Mucosa of rectum (tissue), 2 donors: ENCODE data around the gene DTWD1.
"Not testable (repeated sequence)": the region's sequence is repeated elsewhere in the genome, so short reads cannot be mapped to it uniquely, and the experiment has no call there.

Source experiments
- H3K27ac ChIP-seq, 2 donors: one replicate each; pipeline ENCODE4 v1.7.0; 2013; ENCODE audit warnings: inconsistent platforms in 2 of 2, low read depth in 2 of 2, low read length in 2 of 2
- H3K27me3 ChIP-seq, 2 donors: one replicate each; pipeline ENCODE4 v1.7.0; 2013; ENCODE audit warnings: low read length in 2 of 2; ENCODE audit not compliant: control insufficient read depth in 2 of 2, insufficient read depth in 2 of 2
- H3K36me3 ChIP-seq, 2 donors: one replicate each; pipeline ENCODE4 v1.7.0; 2013; ENCODE audit warnings: low read length in 2 of 2; ENCODE audit not compliant: control insufficient read depth in 2 of 2, insufficient read depth in 2 of 2
- H3K4me1 ChIP-seq, 2 donors: one replicate each; pipeline ENCODE4 v1.7.0; 2013; ENCODE audit warnings: low read length in 2 of 2, mild to moderate bottlenecking in 1 of 2; ENCODE audit not compliant: control insufficient read depth in 2 of 2, insufficient read depth in 2 of 2
- H3K4me3 ChIP-seq, 2 donors: one replicate each; pipeline ENCODE4 v1.7.0; 2013; ENCODE audit warnings: low read length in 2 of 2
- H3K9ac ChIP-seq, 2 donors: one replicate each; pipeline ENCODE4 v1.7.0; 2013; ENCODE audit warnings: low read length in 2 of 2, low read depth in 1 of 2, mild to moderate bottlenecking in 1 of 2
- H3K9me3 ChIP-seq, 2 donors: one replicate each; pipeline ENCODE4 v1.7.0; 2013; ENCODE audit warnings: low read length in 2 of 2; ENCODE audit not compliant: control insufficient read depth in 2 of 2
- donor health status: healthy.
- donor health status: Normal muscosa, but diverticular disease.

DTWD1 gene

DNA sequence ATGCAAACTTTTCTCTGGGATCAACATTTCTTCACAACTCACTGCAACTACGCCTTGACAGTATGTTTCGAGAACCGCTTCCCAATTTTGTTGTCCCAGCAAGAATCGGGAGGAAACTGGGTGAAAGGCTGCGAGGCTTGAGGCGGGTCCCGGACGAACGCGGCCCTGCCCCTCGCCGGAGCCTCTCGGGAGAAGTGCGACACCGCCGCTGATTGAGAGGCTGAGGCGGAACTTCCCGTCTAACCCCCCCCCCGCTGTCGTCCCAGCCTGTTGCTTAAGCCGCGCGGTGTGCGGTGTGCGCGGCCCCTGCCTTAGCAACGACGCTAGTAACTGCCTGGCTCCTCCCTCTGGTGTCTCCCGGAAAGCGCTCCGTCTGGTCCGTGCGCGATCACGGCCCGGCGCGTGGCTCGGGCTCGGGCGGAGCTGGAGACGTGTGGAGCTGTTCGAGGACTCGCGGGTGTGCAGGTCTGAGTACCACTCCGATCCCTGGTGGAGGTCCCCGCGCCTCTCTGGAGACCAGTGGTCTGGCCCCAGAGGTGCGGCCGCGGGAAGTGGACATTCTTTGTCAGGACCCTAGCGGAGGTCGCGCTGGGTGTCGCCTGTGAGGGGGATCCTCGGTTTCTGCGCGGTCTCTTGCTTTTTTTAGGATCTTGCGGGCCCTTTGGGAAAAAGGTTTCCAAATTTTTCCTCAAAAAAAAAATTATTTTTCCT lies at the start of gene DTWD1, which contains the start of gene FAM227B:
Gene DTWD1, plus strand, starts transcription at position 391 of the 711 bp plus-strand sequence. CDS start 4,120 bp downstream, outside the sequence.
Gene FAM227B, minus strand, starts transcription at position 161 of the 711 bp plus-strand sequence. CDS start 5,647 bp downstream, outside the sequence.
- Histone ChIP-seq H3K27ac (peak within 1 kb of the TSS; percentile 87 to 92), H3K27me3 (no peaks in the 10 kb centered on the region), H3K4me3 (peak within 1 kb of the TSS; percentile 78 to 92), H3K9me3 (peaks cover 2 to 3% of the 10 kb centered on the region in 2 donors), H3K4me1 (peaks cover 0 to 7% of the 10 kb centered on the region in 2 donors), H3K9ac (peak within 1 kb of the TSS; percentile 89 to 90), H3K36me3 (peaks cover 6% of the 10 kb centered on the region in 2 donors)

DNA sequence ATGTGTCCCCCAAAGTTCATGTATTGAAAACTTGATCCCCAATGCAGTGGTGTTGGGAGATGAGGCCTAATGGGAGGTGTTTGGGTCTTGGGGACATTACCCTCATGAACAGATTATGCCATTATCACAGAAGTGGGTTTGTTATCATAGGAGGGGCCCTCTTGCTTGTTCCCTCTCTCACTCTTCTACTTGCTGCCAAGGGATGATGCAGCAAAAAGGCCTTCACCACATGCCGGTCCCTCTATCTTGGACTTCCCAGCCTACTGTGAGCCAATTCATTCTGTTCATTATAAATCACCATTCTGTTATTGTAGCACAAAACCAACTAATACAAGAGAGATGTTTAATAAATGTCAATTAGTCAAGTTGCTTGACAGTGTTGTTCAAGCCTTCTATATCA lies 47.4 kb upstream of the DTWD1 start:
- no peaks in the 10 kb centered on the region for H3K9me3 ChIP-seq
- no peak overlapping the region for H3K9ac ChIP-seq
- no peak overlapping the region for H3K27ac ChIP-seq
- no peaks in the 10 kb centered on the region for H3K4me1 ChIP-seq
- H3K4me3 ChIP-seq = no peak overlapping the region
- no peaks in the 10 kb centered on the region for H3K27me3 ChIP-seq
- H3K36me3 ChIP-seq = no peaks in the 10 kb centered on the region

DNA sequence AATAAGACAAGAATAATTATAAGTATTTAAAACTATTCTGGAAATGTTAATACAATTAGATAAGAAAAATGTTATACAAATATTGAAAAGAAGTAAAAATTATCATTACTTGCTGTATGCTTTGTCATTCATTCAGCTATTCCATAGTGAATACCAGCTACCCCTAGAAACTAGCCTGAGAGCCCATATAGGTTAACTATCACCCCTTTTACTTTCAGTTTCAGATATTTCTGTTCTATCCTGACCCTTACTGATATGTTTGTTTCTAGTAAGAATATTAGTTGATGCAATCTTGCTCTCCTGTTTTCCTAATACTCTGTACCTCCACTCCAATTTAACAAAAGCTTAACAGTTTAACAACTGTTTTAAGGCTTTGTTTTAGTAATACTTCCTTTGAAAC lies 31.8 kb upstream of the DTWD1 start:
- H3K9ac ChIP-seq = no peak overlapping the region
- H3K4me1 ChIP-seq = no peaks in the 10 kb centered on the region
- H3K27me3 ChIP-seq = no peaks in the 10 kb centered on the region
- H3K36me3 ChIP-seq = no peaks in the 10 kb centered on the region
- no peaks in the 10 kb centered on the region for H3K9me3 ChIP-seq
- no peak overlapping the region for H3K4me3 ChIP-seq
- no peak overlapping the region for H3K27ac ChIP-seq

DNA sequence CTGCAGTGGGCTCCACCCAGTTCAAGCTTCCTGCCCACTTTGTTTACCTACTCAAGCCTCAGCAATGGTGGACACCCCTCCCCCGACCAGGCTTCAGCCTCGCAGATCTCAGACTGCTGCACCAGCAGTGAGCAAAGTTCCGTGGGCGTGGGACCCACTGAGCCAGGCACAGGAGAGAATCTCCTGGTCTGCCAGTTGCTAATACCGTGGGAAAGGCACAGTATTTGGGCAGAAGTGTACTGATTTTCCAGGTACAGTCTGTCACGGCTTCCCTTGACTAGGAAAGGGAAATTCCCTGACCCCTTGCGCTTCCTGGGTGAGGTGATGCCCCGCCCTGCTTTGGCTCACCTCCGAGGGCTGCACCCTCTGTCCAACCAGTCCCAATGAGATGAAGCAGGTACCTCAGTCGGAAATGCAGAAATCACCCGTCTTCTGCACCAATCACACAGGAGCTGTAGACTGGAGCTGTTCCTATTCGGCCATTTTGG lies 28.0 kb upstream of the DTWD1 start:
- not testable (repeated sequence) for H3K4me3 ChIP-seq, H3K27ac ChIP-seq, H3K9me3 ChIP-seq, H3K9ac ChIP-seq, H3K27me3 ChIP-seq, H3K4me1 ChIP-seq, H3K36me3 ChIP-seq

DNA sequence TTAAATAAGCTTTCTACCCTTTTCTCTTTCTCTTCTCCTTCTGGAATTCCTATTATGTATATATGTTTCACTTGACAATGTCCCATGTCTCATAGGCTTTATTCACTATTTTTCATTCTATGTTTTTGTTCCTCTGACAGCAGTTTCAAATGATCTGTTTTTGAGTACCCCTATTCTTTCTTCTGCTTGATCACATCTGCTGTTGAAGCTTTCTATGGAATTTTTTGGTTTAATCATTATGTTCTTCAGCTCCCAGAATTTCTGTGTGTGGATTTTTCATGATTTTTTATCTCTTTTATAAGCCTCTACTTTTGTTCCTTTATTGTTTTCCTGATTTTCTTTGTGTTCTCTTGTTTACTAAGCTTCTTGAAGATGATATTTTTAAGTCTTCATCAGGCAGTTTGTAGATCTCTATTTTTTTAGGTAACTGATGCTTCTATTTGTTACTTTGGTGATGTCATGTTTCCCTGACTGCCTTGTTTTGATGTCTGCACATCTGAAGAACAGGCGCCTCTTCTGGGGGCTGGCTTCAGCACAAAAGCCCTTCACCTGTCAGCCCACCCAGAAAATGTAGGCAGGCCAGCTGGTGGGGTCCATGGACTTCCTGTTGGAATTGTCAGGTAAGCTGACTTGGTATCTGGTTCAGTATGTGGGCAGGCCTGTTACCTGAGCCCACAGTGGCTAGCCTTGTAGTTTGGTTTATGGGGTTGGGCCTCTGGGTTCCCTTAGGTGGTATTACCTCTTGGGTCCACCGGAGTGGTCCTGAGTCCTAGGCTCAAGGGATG lies 16.0 kb upstream of the DTWD1 start:
- H3K27ac ChIP-seq = no peak overlapping the region
- H3K9ac ChIP-seq = no peak overlapping the region
- no peaks in the 10 kb centered on the region for H3K4me1 ChIP-seq
- no peaks in the 10 kb centered on the region for H3K9me3 ChIP-seq
- H3K4me3 ChIP-seq = no peak overlapping the region
- no peaks in the 10 kb centered on the region for H3K27me3 ChIP-seq
- no peaks in the 10 kb centered on the region for H3K36me3 ChIP-seq

DNA sequence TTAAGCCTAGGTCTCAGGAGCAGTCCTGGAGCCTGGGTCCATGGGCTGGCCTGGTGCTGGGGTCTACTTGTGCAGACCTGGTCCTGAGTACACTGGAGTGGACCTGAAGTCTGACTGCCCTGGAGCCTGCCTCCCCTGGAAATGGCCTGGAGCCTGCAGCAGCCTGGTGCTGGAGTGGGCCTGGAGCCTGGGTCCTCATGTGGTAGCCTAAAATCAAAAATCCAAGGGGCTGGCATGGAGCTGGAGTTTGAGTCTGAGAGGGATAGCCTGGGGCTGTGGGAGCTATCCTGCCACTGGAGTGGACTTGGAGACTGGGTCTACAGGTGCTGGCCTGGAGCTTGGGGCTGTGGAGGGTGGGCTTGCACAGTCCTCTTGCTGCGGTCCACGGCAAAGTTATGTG lies 15.3 kb upstream of the DTWD1 start:
- H3K27ac ChIP-seq = no peak overlapping the region
- H3K4me1 ChIP-seq = no peaks in the 10 kb centered on the region
- no peak overlapping the region for H3K4me3 ChIP-seq
- no peaks in the 10 kb centered on the region for H3K27me3 ChIP-seq
- no peaks in the 10 kb centered on the region for H3K36me3 ChIP-seq
- H3K9me3 ChIP-seq = no peaks in the 10 kb centered on the region
- no peak overlapping the region for H3K9ac ChIP-seq

DNA sequence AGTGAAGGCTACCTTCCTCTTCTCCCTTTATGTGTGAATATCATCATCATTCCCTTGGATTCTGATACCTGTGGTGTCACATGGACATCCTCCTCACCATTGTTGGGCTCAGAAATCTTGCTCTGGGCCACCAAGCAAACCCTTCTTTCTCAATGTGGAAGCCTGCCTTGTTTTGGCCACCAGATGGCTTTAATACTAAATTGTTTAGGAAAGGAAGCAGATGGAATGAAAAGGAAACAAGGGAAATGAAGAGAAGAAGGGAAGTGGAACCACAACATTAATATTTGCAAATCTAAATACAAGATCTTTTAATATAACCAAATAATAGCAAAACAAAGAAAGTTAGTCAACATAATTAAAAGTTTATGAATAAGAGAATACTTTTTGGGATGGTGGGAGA lies 14.3 kb upstream of the DTWD1 start:
- Histone ChIP-seq H3K4me1 (no peaks in the 10 kb centered on the region), H3K27ac (no peak overlapping the region), H3K27me3 (no peaks in the 10 kb centered on the region), H3K9ac (no peak overlapping the region), H3K9me3 (no peaks in the 10 kb centered on the region), H3K36me3 (no peaks in the 10 kb centered on the region), H3K4me3 (no peak overlapping the region)

GRCh38 chr15:49610157-49610918 lies 10.5 kb upstream of the DTWD1 start:
- Histone ChIP-seq H3K27ac (no peak overlapping the region), H3K4me1 (no peaks in the 10 kb centered on the region), H3K9me3 (peaks cover 2 to 3% of the 10 kb centered on the region in 2 donors), H3K36me3 (no peaks in the 10 kb centered on the region), H3K27me3 (no peaks in the 10 kb centered on the region), H3K9ac (no peak overlapping the region), H3K4me3 (no peak overlapping the region)

DNA sequence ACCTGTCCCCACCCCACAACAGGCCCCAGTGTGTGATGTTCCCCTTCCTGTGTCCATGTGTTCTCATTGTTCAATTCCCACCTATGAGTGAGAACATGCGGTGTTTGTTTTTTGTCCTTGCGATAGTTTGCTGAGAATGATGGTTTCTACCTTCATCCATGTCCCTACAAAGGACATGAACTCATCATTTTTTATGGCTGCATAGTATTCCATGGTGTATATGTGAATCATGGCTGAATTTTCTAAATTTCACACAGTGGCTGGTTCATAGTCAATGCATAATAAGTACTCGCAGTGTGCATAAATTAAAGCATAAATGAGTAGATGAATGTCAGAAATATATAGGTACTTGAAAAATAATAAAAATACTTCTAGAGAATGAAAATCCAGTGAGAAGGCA lies 8.6 kb upstream of the DTWD1 start:
- H3K9me3 ChIP-seq, H3K27ac ChIP-seq, H3K9ac ChIP-seq, H3K4me1 ChIP-seq, H3K36me3 ChIP-seq, H3K27me3 ChIP-seq, H3K4me3 ChIP-seq: not testable (repeated sequence)

- Histone ChIP-seq H3K27ac (no peak overlapping the region), H3K27me3 (no peaks in the 10 kb centered on the region), H3K4me3 (no peak overlapping the region), H3K9me3 (peaks cover 2 to 3% of the 10 kb centered on the region in 2 donors), H3K9ac (no peak overlapping the region), H3K4me1 (peaks cover 0 to 7% of the 10 kb centered on the region in 2 donors), H3K36me3 (no peaks in the 10 kb centered on the region)
Measured at GRCh38 chr15:49619226-49619625, 1.6 kb upstream of the DTWD1 start.
